Effector memory CD4-positive, alpha-beta T cell (primary cell): Measurements from ENCODE around the gene PRDM15.

Experiments used
- DNase-seq, 3 donors: peaks; one replicate each; pipeline ENCODE4 v3.0.0-alpha.2; 2020
- H3K27ac ChIP-seq: 2 replicates; pipeline ENCODE4 v1.7.0; 2013; ENCODE audit warnings: mild to moderate bottlenecking, low read length, moderate library complexity; ENCODE audit not compliant: insufficient read depth, poor library complexity, severe bottlenecking
- H3K27me3 ChIP-seq: replicated peaks from 2 replicates; pipeline ENCODE4 v1.7.0; 2013; ENCODE audit warnings: mild to moderate bottlenecking, low read length; ENCODE audit not compliant: insufficient read depth, control insufficient read depth, poor library complexity, severe bottlenecking
- H3K36me3 ChIP-seq: 2 replicates; pipeline ENCODE4 v1.7.0; 2013; ENCODE audit warnings: mild to moderate bottlenecking, low read length, moderate library complexity; ENCODE audit not compliant: control insufficient read depth, insufficient read depth
- H3K4me1 ChIP-seq: 2 replicates; pipeline ENCODE4 v1.7.0; 2013; ENCODE audit warnings: low read length, mild to moderate bottlenecking; ENCODE audit not compliant: control insufficient read depth, insufficient read depth, poor library complexity, severe bottlenecking
- H3K4me3 ChIP-seq: 2 replicates; pipeline ENCODE4 v1.7.0; 2013; ENCODE audit warnings: low read length, low read depth, mild to moderate bottlenecking; ENCODE audit not compliant: insufficient read depth, poor library complexity, severe bottlenecking
- H3K9me3 ChIP-seq: 2 replicates; pipeline ENCODE4 v1.7.0; 2013; ENCODE audit warnings: mild to moderate bottlenecking, low read length, moderate library complexity; ENCODE audit not compliant: control insufficient read depth

Gene PRDM15

GRCh38 chr21:41754479-41754891, 124.7 kb downstream of the PRDM15 start:
- Histone ChIP-seq H3K36me3 (no peaks in the 10 kb centered on the region), H3K4me3 (no peak overlapping the region), H3K27ac (no peak overlapping the region), H3K4me1 (no peaks in the 10 kb centered on the region), H3K27me3 (no peaks in the 10 kb centered on the region), H3K9me3 (no peaks in the 10 kb centered on the region)
- no peak for DNase-seq

- Histone ChIP-seq H3K4me1 (no peaks in the 10 kb centered on the region), H3K36me3 (no peaks in the 10 kb centered on the region)
Observed at GRCh38 chr21:41753006-41753898, 125.9 kb downstream of the PRDM15 start.

GRCh38 chr21:41752231-41752681, 126.9 kb downstream of the PRDM15 start:
- no peak overlapping the region for H3K27ac ChIP-seq
- no peaks in the 10 kb centered on the region for H3K9me3 ChIP-seq
- no peaks in the 10 kb centered on the region for H3K36me3 ChIP-seq
- H3K4me3 ChIP-seq = no peak overlapping the region
- H3K27me3 ChIP-seq = no peaks in the 10 kb centered on the region
- DNase-seq = no peak
- H3K4me1 ChIP-seq = no peaks in the 10 kb centered on the region

More at GRCh38 chr21:41753006-41753898, 125.9 kb downstream of the PRDM15 start:
- Histone ChIP-seq H3K4me3 (no peak overlapping the region), H3K27me3 (no peaks in the 10 kb centered on the region), H3K27ac (no peak overlapping the region), H3K9me3 (no peaks in the 10 kb centered on the region)
- DNase-seq = no peak

GRCh38 chr21:41751611-41752011, 127.5 kb downstream of the PRDM15 start:
- Histone ChIP-seq H3K36me3 (no peaks in the 10 kb centered on the region), H3K4me1 (no peaks in the 10 kb centered on the region), H3K4me3 (no peak overlapping the region)

GRCh38 chr21:41750532-41751151, 128.5 kb downstream of the PRDM15 start:
- H3K27ac ChIP-seq = no peak overlapping the region
- DNase-seq = no peak
- H3K36me3 ChIP-seq = no peaks in the 10 kb centered on the region
- no peaks in the 10 kb centered on the region for H3K4me1 ChIP-seq
- H3K27me3 ChIP-seq = no peaks in the 10 kb centered on the region
- H3K4me3 ChIP-seq = no peak overlapping the region
- no peaks in the 10 kb centered on the region for H3K9me3 ChIP-seq

More at GRCh38 chr21:41751611-41752011, 127.5 kb downstream of the PRDM15 start:
- Histone ChIP-seq H3K27me3 (no peaks in the 10 kb centered on the region), H3K27ac (no peak overlapping the region), H3K9me3 (no peaks in the 10 kb centered on the region)
- no peak for DNase-seq

GRCh38 chr21:41750051-41750450, 129.1 kb downstream of the PRDM15 start:
- DNase-seq = no peak
- Histone ChIP-seq H3K4me3 (no peak overlapping the region), H3K27me3 (no peaks in the 10 kb centered on the region), H3K9me3 (no peaks in the 10 kb centered on the region), H3K36me3 (no peaks in the 10 kb centered on the region), H3K27ac (no peak overlapping the region), H3K4me1 (no peaks in the 10 kb centered on the region)

- H3K4me1 ChIP-seq = no peaks in the 10 kb centered on the region
- no peaks in the 10 kb centered on the region for H3K9me3 ChIP-seq
- H3K27me3 ChIP-seq = no peaks in the 10 kb centered on the region
- no peaks in the 10 kb centered on the region for H3K36me3 ChIP-seq
- no peak overlapping the region for H3K27ac ChIP-seq
- no peak for DNase-seq
- no peak overlapping the region for H3K4me3 ChIP-seq
Observed at GRCh38 chr21:41749286-41749685, 129.9 kb downstream of the PRDM15 start.
